Epithelial cell of proximal tubule (primary cell): ENCODE measurements around the gene IER5L. TPM values are rescaled to one million over a fixed set of nuclear protein-coding genes. Genes with fewer than 3 reads are reported as not detected.

Experiments
- DNase-seq: peaks from one replicate; pipeline ENCODE4 v3.0.0-alpha.2; 2011; ENCODE audit warnings: low read depth
- H3K4me3 ChIP-seq: 2 replicates; pipeline ENCODE4 v1.5.1; 2011; ENCODE audit warnings: low read depth, mild to moderate bottlenecking, low read length
- total RNA-seq: library from RNA; depleted of rRNA; stranded (reverse); fragments of >200 nt; gene quantifications from 2 replicates; pipeline ENCODE4 v1.2.3, GENCODE V29; 2015
- TF ChIP-seq, protein P1 (sequence below): conservative IDR thresholded peaks from 2 replicates; pipeline ENCODE4 v1.5.1; 2012; ENCODE audit warnings: low read depth, mild to moderate bottlenecking, low read length

The IER5L gene
- total RNA-seq, 1 donor from 2014 or later, result 43.2 TPM

DNA sequence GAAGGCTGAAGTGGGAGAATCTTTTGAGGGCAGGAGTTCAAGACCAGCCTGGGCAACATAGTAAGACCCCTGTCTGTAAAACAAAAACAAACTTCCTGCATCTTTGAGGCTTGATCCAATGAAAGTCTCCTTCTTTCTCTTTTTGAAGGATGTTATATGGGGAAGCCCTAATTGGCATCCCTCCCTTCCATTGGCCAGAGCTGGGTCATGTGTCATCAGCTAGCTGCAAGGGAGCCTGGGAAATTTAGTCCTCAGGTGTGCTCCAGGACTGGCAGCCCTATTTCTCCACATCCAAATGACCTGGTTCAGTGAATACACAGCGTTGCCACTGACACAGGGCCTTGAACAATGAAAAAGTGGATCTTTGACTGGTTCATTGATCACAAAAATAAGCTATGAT is 9.0 kb upstream of the IER5L start:
- TF ChIP-seq, protein P1, sequence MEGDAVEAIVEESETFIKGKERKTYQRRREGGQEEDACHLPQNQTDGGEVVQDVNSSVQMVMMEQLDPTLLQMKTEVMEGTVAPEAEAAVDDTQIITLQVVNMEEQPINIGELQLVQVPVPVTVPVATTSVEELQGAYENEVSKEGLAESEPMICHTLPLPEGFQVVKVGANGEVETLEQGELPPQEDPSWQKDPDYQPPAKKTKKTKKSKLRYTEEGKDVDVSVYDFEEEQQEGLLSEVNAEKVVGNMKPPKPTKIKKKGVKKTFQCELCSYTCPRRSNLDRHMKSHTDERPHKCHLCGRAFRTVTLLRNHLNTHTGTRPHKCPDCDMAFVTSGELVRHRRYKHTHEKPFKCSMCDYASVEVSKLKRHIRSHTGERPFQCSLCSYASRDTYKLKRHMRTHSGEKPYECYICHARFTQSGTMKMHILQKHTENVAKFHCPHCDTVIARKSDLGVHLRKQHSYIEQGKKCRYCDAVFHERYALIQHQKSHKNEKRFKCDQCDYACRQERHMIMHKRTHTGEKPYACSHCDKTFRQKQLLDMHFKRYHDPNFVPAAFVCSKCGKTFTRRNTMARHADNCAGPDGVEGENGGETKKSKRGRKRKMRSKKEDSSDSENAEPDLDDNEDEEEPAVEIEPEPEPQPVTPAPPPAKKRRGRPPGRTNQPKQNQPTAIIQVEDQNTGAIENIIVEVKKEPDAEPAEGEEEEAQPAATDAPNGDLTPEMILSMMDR, result no peak
- DNase-seq, result no peak
- H3K4me3 ChIP-seq, result no peak overlapping the region

DNA sequence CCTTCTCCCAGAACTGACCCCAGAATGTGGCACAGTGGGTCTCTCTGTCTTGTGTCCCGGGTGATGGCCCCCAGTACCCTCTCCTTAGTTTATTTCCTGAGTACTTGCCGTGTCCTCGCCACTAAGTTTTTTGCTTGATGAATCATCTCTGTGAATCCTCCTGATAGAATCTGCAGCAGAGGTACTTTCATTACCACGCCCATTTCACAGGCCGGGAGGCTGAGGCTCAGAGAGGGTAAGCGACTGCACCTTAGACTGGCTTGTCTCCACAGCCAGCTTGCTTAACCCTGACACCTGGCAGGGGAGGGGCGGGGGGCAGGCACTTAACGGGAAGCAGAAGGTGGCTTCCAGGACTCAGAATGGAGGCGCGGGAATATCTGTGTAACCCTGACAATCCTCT is 7.9 kb upstream of the IER5L start:
- DNase-seq, result no peak
- TF ChIP-seq, protein P1, result no peak
- no peak overlapping the region for H3K4me3 ChIP-seq

DNA sequence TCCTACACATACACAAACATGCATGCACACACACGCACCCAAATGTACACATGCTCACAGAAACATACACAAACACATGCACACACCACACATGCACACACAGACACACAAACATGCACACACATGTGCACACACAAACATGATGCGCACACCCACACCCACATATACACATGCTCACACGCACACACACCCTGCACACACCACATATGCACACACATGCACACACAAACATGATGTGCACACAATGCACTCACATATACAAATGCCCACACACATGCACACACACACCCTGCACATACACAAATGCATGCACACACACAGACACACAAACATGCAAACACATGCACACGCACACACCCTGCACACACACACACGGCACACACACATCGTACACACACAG is 7.3 kb upstream of the IER5L start:
- DNase-seq, result no peak
- TF ChIP-seq, protein P1, result no peak

DNA sequence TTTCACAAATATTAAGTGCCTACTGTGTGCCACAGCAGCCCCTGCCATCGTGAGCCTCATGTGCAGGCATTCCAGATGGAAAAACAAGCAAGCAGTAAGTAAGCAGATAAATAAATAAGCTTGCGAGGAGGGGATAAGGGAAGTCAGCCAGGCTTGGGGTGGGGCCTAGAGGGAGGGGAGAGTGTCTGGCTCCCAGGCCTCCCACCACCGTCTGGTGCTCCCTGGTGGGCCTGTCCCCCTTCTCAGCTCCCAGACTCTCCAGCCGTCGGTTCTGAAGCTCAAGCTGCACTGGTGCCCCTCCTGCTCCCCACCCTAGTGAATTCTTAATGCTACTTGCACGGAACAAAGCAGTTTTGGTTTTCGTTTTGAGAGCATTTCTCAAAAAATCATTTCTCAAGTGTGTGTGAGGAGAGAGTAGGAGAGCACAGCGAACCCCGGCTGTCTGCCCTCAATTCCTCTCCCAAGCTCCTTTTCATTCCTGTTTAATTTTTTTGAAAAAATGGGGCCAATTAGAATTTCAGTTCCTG is 6.6 kb upstream of the IER5L start:
- TF ChIP-seq, protein P1, result no peak
- H3K4me3 ChIP-seq, result no peak overlapping the region
- no peak for DNase-seq

More for the DNA sequence above, 7.3 kb upstream of the IER5L start:
- no peak overlapping the region for H3K4me3 ChIP-seq

DNA sequence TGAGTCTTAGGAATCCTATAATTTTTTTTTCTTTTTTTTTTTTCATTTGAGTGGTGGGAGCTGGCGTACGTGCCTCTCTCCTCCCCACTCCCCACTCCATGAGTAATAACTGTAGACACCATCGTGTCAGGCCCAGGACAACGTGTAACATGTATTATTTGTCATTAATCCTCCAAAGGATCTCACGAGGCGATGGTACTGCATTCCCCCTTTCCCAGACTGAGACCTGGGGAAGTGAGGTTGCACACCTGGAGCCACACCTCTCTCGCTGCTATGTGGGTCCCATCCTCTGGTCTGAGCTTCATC is 6.1 kb upstream of the IER5L start:
- no peak overlapping the region for H3K4me3 ChIP-seq
- TF ChIP-seq, protein P1, result no peak
- DNase-seq, result no peak

DNA sequence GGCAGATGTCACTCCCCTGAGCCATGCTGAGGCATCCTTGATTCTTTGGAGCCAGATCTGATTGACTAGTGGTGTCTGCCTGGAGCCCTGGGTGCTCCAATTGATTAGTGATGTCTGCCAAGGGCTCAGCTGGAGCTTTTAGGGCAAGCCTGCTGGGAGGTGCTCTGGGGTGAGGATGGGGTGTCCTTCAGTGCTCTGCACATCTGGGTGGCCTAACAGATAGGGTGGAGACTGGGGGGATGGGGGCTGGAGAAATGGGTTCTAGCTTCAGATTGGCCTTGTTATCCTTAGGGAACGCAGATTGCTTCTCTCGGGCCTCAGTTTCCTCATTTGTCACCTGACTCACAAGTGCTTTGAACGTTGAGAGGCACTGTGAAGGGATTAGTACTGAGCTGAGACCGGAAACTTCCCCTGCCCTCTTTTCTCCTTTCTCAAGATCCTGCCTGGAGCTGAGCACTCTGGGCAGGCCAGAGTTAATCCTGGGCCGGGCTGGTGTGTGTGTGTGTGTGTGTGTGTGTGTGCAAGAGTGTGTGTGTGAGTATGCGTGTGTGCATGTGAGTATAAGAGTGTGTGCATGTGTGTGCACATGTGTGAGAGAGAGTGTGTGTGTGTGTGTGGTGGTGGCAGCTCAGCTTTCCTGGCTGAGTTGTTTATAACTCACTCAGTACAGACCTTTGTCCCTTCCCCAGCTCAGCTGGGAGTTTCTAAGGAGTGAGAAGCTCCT is 5.6 kb upstream of the IER5L start:
- H3K4me3 ChIP-seq, result peak overlapping the region; percentile 44
- no peak for DNase-seq
- TF ChIP-seq, protein P1, result no peak
